Measurements from ENCODE around the gene PFN3.
"Not testable (repeated sequence)": the region's sequence is repeated elsewhere in the genome, so short reads cannot be mapped to it uniquely, and the experiment has no call there.

Gene PFN3

DNA sequence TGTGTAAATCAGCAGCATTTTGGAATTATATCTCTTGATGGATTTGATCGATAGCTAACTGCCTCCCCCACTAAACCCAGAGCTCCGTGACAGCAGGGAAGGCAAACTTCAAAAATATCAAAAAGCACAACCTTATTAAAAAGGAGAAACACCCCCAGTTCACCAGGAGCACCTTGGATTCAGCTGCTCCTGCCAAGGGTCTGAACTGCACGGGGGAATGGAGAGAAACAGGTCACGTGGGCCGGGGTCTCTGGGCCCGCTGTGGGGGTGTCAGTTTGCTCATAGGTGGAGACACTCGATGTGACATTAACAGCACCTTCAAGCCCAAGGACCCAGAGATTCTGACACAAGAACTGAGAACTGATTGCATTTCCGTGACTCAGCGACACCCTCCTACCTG, 17.3 kb downstream of the PFN3 start:
- DNase-seq (ENCODE audit: low read depth) = no peak
- H3K4me3 ChIP-seq (replicated peaks; ENCODE audit: low read depth, low read length) = no peak overlapping the region
- TF ChIP-seq, protein P1, sequence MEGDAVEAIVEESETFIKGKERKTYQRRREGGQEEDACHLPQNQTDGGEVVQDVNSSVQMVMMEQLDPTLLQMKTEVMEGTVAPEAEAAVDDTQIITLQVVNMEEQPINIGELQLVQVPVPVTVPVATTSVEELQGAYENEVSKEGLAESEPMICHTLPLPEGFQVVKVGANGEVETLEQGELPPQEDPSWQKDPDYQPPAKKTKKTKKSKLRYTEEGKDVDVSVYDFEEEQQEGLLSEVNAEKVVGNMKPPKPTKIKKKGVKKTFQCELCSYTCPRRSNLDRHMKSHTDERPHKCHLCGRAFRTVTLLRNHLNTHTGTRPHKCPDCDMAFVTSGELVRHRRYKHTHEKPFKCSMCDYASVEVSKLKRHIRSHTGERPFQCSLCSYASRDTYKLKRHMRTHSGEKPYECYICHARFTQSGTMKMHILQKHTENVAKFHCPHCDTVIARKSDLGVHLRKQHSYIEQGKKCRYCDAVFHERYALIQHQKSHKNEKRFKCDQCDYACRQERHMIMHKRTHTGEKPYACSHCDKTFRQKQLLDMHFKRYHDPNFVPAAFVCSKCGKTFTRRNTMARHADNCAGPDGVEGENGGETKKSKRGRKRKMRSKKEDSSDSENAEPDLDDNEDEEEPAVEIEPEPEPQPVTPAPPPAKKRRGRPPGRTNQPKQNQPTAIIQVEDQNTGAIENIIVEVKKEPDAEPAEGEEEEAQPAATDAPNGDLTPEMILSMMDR (IDR thresholded peaks at IDR 0.05; ENCODE audit: low read length, missing control alignments) = no peak

DNA sequence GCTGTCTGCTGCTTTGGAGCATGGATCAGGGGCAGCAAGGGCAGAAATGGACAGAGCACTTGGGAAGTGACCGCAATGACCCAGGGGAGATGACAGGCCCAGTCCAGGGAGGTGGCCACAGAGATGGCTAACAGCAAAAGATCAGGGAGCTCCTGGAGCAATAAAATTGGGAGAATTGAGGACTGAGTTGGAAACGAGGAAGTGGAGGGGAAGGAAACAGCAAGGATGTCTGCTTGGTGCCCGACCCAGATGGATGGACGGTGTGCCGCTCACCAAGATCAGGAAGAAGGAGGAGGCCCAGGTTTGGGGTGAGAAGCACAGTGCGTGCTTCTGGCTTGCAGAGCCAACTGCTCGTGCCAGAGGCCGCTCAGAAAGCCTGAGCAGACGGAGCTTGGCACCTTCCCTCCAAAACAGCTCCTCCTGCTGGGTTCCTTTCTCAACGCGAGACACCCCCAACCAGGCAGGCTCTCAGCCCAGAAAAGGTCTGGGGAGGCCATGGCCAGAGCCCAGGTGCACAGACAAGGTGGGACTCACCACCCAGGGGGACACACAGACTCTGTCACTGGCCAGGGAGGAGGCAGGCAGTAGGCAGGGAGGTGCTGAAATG, 17.9 kb downstream of the PFN3 start:
- peak; percentile 49 for DNase-seq (ENCODE audit: low read depth)
- H3K4me3 ChIP-seq (replicated peaks; ENCODE audit: low read depth, low read length) = no peak overlapping the region
- TF ChIP-seq, protein P1 (IDR thresholded peaks at IDR 0.05; ENCODE audit: low read length, missing control alignments) = peak; percentile 44

DNA sequence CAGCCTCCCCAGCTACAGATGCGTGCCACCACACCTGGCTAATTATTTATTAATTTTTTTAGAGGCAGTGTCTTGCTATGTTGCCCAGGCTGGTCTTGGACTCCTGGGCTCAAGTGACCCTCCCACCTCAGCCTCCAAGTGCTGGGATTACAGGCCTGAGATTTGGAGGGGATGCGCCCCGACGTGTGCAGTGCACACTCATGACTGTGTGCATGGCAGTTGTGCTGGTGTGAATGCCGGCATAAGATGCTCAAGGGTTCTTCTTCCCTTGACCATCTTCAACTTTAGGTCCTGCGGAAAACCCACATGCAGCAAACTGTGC, 19.7 kb downstream of the PFN3 start:
- DNase-seq (ENCODE audit: low read depth) = no peak
- H3K4me3 ChIP-seq (replicated peaks; ENCODE audit: low read depth, low read length) = no peak overlapping the region
- TF ChIP-seq, protein P1 (IDR thresholded peaks at IDR 0.05; ENCODE audit: low read length, missing control alignments) = no peak

DNA sequence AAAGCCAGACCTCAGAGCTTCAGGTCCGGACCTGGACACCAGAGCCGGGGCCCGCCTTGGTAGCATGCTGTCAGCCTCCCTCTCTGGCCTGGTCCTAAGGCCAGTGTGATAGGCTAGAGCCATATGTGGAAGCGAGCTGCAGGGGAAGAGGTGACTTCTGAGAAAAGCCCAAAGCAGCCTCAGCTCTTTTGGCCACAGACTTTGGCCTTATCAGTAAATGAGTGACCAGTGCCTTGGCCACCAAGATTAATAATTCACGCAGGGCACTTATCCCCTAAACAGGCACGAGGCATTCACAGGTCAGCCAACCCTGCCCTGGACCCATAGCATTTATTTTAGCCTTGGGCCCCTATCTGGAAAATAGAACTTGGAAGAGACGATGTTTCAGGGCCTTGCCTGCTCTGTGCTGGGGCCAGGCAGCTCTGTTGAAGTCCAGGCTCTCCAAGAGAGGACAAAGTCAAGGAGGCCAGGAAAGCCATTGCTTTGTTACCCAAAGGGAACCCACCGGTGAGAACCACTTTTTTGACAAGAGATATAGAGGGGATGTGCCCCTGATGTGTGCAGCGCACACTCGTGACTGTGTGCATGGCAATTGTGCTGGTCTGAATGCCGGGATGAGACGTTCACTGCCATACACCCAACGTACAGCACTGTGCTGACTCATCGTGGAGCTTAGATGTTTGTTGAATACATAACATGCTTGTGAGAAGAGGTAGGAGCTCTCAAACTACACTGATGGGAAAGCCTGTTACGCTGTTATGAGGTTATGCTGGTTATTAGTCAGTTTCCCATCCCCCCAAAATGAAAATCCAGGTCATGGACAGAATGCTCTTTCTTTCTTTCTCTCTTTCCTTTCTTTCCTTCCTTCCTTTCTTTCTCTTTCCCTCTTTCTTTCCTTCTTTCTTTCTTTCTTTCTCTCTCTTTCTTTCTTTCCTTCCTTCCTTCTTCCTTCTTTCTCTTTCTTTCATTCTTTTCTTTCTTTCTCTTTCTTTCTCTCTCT, 21.3 kb downstream of the PFN3 start:
- H3K4me3 ChIP-seq (replicated peaks; ENCODE audit: low read depth, low read length) = no peak overlapping the region
- TF ChIP-seq, protein P1 (IDR thresholded peaks at IDR 0.05; ENCODE audit: low read length, missing control alignments) = no peak
- peak; percentile 70 for DNase-seq (ENCODE audit: low read depth)

DNA sequence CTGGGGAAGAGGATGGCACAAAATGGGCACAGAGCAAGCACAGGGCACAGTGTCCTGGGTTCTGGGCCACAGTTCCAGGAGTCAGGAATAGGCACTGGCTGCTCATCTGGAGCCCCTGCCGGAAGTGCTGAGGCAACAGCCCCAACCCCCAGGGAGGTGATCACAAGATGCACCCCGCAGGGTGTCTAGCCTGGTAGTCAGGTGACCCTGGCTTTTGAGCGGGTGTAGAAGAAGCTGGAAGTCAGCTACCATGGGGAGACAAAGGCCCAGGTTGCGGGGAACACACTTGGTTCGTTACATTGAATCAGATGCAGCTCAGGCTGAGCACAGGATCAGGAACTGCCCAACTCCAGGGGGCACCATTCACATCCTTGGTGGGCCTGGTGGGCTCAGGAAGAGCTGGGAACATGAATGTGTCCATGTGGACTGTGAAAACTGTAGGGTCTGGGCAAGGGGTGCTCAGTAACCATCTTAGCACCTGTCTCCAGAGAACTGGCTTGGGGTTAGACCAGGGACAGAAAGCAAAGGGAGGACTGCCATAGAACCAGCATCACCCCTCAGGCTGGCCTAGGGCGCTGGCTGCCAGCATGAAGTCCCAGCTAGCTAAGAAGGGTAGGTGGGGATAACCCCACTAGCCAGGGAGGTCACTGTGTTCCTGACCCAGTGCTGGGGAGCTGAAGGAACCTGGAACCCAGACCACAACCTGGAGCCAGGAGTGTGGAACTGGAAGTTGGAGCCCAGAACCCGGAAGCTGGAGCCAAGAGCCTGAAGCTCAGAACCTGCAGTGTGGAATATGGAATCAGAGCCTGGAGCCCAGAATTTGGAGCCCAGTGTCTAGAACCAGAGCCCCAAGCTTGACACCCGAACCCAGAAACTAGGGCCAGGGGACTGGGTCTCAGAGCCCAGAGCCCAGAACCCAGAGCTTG, 22.3 kb downstream of the PFN3 start:
- no peak overlapping the region for H3K4me3 ChIP-seq (replicated peaks; ENCODE audit: low read depth, low read length)

DNA sequence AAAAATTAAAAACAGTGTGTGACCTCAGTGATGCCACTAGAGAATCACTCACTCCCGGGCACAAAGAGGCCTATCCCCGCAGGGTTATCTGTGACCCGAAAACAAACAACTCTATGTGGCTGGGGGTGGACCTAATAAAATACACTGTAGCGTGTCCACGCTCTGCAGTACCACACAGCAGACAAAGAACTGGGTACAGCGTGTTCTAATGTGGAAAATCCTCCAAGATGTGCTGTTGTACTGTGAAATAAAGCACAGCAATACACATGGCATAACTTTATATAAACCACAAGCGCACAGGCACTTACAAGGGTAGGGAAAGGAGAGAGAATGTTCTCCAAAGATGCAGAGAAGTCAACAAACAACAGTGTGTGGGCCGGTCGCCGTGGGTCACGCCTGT, 24.4 kb downstream of the PFN3 start:
- TF ChIP-seq, protein P1 (IDR thresholded peaks at IDR 0.05; ENCODE audit: low read length, missing control alignments) = no peak
- DNase-seq (ENCODE audit: low read depth) = no peak
- H3K4me3 ChIP-seq (replicated peaks; ENCODE audit: low read depth, low read length) = no peak overlapping the region

More for the DNA sequence above, 22.3 kb downstream of the PFN3 start:
- DNase-seq (ENCODE audit: low read depth) = no peak
- TF ChIP-seq, protein P1 (IDR thresholded peaks at IDR 0.05; ENCODE audit: low read length, missing control alignments) = no peak

DNA sequence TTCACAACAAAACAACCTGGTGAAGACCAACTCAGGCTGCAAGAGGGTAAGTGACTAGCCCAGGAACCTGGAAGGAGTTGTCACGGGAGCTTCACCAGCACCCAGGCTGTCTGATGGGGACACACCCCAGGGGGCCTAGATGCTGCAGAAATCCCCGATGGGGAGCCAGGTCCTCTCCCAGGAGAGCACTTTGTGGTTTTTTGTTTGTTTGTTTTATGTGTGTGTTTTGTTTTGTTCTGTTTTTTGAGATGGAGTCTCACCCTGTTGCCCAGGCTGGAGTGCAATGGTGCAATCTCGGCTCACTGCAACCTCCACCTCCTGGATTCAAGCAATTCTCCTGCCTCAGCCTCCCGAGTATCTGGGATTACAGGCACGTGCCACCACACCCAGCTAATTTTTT, 24.9 kb downstream of the PFN3 start:
- H3K4me3 ChIP-seq (replicated peaks; ENCODE audit: low read depth, low read length); DNase-seq (ENCODE audit: low read depth): not testable (repeated sequence)

All from fibroblast of pulmonary artery (primary cell).